Jurkat, Clone E6-1 (cell line): ENCODE data around the gene CBL.

Experiments
- DNase-seq: peaks from one replicate; pipeline ENCODE4 v3.0.0-alpha.2; 2011; ENCODE audit warnings: low read depth, low spot score
- H3K4me3 ChIP-seq: 2 replicates; pipeline ENCODE4 v1.5.1; 2011; ENCODE audit warnings: mild to moderate bottlenecking, low read length, control low read depth, moderate library complexity

Gene CBL

GRCh38 chr11:119352857-119353260, 146.7 kb downstream of the CBL start:
- DNase-seq = no peak
- no peak overlapping the region for H3K4me3 ChIP-seq

DNA sequence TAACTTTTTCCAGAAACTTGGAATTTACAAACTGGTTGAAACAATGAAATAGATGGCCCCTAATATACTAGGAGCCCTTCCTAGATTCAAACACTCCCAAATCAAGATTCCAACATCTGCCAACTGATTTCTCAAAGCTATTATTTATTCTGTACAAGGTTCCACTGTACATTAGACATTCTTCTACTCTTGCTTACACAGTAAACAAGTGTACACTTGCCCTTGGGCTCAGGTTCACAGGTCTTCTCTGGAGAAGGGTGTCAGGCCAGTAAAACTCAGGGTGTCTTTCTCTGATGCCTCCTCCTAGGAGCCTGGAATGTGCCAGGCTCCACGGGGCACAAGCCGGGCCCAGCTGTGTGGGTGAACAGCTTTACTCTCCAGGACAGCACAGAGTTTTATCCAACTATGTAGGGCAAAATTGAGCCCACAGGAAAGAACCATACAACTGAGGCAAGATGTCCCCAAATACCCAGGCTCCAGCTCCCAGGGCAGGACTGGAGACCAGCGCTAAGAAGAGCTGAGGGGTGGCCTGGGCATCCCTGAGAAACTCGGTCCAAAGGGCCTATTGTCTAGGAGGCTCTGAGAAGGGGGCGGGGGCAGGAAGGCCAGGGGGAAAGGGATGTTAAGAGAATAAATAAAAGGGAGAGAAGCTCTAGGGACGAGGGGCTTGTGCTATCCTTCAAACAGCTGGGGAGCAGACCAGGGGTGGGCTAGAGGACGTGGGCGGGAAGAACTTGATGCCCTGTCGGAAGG, 149.1 kb downstream of the CBL start:
- no peak for DNase-seq
- H3K4me3 ChIP-seq = no peak overlapping the region

GRCh38 chr11:119356349-119357031, 150.4 kb downstream of the CBL start:
- peak; percentile 46 for DNase-seq
- H3K4me3 ChIP-seq = peak overlapping the region; percentile 73

DNA sequence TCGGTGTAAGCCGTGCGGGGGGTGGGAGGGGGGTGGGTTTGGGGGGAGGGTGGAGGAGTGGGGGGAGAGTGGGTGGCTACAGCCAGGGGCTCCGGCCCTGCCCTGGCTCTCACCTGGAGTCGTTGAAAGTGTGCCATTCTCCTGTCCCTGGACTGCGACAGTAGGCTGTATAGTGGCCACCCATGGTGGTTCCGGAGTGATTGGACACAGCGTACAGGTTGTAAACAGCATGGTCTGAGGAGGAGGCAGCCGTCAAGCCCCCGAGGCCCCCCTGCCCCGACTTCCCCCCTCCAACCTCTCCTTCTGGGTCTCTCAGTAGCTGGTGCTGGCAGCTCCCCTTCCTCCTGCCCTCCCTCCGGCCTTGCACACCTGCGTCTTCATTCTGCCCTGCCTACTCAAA, 150.9 kb downstream of the CBL start:
- no peak for DNase-seq
- H3K4me3 ChIP-seq = peak overlapping the region; percentile 73
